GM19351 (cell line): ENCODE data around the gene VPS4B.

ENCODE experiments used
- ATAC-seq: cut with Tn5 transposase; IDR thresholded peaks from one replicate; pipeline ENCODE4 v1.9.1; 2021; ENCODE audit warnings: mild to moderate bottlenecking, moderate library complexity; ENCODE audit not compliant: unreplicated experiment

Gene VPS4B

DNA sequence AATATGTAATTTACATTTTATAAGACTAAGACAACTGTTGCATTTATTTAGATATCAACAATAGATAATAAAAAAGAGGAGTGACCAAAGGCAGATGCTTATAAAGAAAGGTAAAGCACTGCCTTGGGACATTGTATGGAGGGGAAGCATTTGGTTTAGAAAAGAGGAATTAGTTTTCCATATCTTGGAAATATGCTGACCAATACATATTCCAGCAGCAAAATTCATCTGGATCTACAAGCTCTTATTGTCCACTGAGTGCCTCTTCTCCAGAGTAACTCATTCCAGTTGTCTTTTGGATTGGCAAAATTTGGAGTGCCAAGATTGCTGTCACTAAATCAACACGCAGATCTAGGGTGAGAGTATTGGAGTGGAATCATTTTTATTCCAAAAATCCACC lies 8.9 kb upstream of the VPS4B start:
- no peak for ATAC-seq

DNA sequence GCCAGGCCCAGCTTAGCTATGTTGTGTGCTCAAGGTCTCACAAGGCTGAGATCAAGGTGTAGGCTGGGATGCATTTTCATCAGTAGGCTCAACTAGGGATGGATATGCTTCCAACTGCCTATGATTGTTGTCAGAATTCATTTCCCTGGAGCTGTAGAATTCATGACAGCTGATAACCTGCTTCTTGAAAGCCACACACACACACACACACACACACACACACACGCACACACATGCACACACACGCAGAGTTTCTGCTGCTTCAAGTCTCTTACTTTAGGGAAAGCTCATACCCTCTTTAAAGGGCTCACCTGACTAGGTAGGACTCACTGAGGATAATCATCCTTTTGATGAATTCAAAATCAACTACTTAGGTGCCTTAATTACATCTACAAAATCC lies 8.2 kb upstream of the VPS4B start:
- ATAC-seq = no peak

DNA sequence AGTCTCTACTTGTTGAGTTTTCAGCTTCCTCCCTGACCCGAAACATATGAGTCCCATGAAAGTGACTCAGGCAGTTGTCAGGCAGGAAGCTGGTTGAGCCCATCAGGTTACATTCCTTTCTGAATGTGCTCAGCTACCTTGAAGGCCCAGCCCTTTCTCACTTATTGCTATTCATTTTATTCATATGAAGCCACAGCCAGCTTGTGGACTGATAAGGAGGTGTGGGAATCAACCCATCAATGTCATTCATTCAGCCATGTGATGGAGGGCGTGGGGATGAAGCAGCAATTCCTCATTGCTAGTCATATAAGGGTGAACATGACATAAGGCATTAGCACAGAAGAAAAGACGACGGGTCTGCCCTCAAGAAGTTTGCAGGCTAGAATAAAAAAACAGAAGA lies 5.3 kb upstream of the VPS4B start:
- ATAC-seq = no peak

- peak; percentile 29 for ATAC-seq
Observed at GRCh38 chr18:63422864-63423304, 608 bp upstream of the VPS4B start.

GRCh38 chr18:63421514-63421913 lies 762 bp downstream of the VPS4B start:
- ATAC-seq = no peak

- no peak for ATAC-seq
Observed at GRCh38 chr18:63412953-63413352, 9.3 kb downstream of the VPS4B start.

- no peak for ATAC-seq
Observed at GRCh38 chr18:63410792-63411191, 11.5 kb downstream of the VPS4B start.

- no peak for ATAC-seq
Observed at GRCh38 chr18:63409301-63409700, 13.0 kb downstream of the VPS4B start.

- no peak for ATAC-seq
Observed at GRCh38 chr18:63407734-63408133, 14.5 kb downstream of the VPS4B start.

GRCh38 chr18:63405986-63406385 lies 16.3 kb downstream of the VPS4B start:
- no peak for ATAC-seq

DNA sequence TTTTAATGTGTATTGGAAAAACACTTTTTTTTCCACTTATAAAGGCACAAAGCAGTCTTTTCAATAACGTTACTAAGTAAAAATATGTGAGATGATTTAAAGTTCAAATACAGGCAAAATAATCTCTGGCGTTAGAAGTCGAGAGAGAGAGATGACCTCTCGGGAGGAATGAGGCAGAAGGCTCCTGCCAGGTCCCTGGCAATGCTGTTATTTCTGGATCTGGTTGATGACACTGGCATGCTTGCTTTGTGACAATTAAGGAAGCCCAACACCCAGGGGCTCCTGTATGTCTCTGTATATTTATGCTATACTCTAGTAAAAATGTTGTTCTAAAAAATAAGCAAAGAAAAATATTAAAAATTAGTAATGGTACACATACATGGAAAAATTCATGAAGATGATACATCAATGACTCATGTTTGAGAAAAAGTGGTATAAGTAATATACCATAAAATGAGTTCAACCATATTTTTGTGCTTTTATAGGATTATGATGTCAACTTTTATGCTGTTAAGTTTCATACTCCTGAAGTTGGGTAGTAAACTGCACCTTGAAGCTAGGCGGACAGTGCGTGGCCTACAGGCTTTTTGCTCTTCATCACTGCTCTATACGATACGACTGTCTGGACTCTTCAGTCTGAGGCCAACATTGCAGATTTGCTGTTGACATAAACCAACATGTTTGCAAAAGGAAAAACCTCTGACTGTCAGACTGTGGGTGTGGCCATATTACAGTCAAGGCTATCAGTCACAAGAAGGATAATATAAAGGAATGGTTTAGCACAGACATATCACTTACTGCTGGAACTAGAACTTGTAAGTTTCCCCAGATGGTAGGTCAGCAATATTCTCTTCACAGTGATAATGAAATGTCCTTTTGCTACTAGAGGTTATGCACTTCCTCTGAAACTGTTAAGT lies 19.8 kb downstream of the VPS4B start:
- ATAC-seq = no peak

GRCh38 chr18:63399300-63399699 lies 23.0 kb downstream of the VPS4B start:
- no peak for ATAC-seq

GRCh38 chr18:63397349-63397748 lies 24.9 kb downstream of the VPS4B start:
- ATAC-seq = no peak

DNA sequence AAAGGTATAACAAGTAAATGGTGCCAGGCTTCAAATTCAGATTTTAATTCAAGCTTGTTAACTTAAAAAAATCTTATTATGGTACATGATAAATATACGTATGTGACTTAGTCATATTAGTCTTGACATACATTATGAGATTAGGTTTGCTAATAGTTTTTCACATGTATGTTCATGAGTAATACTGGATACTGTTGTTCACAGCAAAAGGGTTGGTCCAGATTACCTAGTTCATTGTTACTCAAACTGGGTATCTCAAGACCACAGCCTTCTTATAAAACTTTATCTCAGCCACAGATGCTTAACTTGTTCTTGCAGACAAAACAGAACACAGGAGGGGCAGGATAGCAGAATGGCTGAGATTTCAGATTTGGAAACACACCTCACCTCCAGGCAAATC lies 26.8 kb downstream of the VPS4B start:
- no peak for ATAC-seq

- no peak for ATAC-seq
Observed at GRCh38 chr18:63394954-63395353, 27.3 kb downstream of the VPS4B start.

- ATAC-seq = no peak
Observed at GRCh38 chr18:63387861-63388260, 34.4 kb downstream of the VPS4B start.

DNA sequence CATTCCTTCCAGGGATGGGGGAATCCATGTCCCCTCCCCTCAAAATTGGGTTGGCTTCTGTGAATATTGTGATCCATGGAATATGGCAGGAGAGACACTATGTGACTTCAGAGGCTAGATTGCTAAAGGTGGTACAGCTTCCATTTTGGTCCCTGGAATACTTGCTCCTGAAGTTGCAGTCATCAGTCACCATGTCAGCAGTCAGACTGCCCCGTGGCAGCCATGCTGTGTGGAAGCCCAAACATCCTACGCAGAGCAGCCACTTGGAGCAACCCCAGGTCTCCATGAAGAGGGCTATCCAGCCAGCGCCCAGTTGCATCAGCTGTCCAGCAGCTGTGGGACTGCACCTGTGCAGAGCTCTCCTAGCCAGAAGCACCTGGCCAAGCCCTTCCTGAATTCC lies 39.4 kb downstream of the VPS4B start:
- no peak for ATAC-seq

GRCh38 chr18:63379639-63379962 lies 42.7 kb downstream of the VPS4B start:
- no peak for ATAC-seq

DNA sequence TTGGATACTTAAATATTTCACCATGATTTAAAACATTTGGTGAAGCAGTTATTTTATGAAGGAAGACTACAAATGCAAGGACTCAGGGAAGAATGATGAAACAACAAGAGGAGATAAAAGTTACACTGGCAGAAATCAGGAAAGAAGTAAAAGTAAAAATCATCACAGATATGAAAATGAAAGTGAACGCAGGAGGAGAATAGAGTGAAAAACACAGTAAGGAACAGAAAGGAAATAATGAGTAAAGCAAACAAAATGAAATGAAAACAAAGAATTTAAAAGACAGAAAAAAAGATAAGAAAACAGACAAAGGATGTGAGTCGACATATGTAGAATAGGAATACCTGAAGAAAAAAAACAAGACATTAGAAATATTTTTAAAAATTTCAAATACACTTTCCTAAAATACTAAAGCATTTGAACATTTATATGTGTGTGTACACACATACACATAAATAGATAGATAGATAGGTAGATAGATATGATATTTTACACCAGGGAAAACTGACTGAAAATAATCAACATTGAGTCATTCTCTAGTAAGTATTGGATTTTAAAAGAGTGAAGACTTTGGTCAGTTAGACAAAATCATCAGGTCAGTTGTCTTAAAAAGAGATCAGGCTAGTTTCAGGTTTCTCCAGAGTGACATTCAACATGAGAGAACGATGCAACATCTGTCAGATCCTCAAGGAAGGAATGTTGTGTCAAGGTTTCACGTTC lies 43.2 kb downstream of the VPS4B start:
- ATAC-seq = peak; percentile 67

- ATAC-seq = no peak
Observed at GRCh38 chr18:63377275-63377980, 44.8 kb downstream of the VPS4B start.

DNA sequence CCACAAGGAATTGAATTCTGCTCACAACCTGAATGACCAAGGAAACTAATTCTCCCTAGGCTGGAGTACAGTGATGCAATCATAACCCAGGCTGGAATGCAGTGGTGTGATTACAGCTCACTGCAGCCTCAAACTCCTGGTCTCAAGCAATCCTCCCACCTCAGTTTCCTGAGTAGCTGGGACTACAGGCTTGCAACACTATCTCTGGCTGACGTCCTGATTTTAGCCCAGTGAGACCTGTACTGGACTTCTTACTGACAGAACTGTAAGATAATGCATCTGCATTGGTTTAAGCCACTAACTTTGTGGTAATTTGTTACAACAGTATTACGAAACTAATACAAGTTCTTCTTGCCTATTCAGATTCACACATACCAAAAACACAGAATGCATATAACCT lies 45.7 kb downstream of the VPS4B start:
- no peak for ATAC-seq

GRCh38 chr18:63374540-63374939 lies 47.7 kb downstream of the VPS4B start:
- no peak for ATAC-seq
